Neural progenitor cell (in vitro differentiated cells): ENCODE results near the gene KLHDC8B. TPM values are rescaled to one million over a fixed set of nuclear protein-coding genes. Genes with fewer than 3 reads are reported as not detected.

ENCODE experiments used
- DNase-seq: peaks from one replicate; pipeline ENCODE4 v3.0.0-alpha.2; 2016; ENCODE audit warnings: low spot score
- H2AFZ ChIP-seq: fragments of 200-600 bp; sonication (generic); replicated peaks from 2 replicates; pipeline ENCODE4 v1.6.1; 2016; ENCODE audit warnings: antibody characterized with exemption
- H3F3A ChIP-seq: fragments of 200-600 bp; sonication (generic); 2 replicates; pipeline ENCODE4 v1.6.1; 2016; ENCODE audit warnings: antibody characterized with exemption, low read depth
- H3K27ac ChIP-seq: fragments of 200-600 bp; sonication (generic); 2 replicates; pipeline ENCODE4 v1.5.1; 2016; ENCODE audit warnings: mild to moderate bottlenecking
- H3K27me3 ChIP-seq: fragments of 200-600 bp; sonication (generic); 2 replicates; pipeline ENCODE4 v1.6.1; 2016; ENCODE audit warnings: mild to moderate bottlenecking, moderate library complexity
- H3K36me3 ChIP-seq: fragments of 200-600 bp; sonication (generic); 2 replicates; pipeline ENCODE4 v1.5.1; 2016
- H3K4me1 ChIP-seq: fragments of 200-600 bp; sonication (generic); 2 replicates; pipeline ENCODE4 v1.6.1; 2016; ENCODE audit warnings: mixed run types
- H3K4me2 ChIP-seq: fragments of 200-600 bp; sonication (generic); 2 replicates; pipeline ENCODE4 v1.6.1; 2016
- H3K4me3 ChIP-seq: fragments of 200-600 bp; sonication (generic); 2 replicates; pipeline ENCODE4 v1.5.1; 2016
- H3K79me2 ChIP-seq: fragments of 200-600 bp; sonication (generic); 2 replicates; pipeline ENCODE4 v1.6.1; 2016; ENCODE audit warnings: low read depth
- H3K9ac ChIP-seq: fragments of 200-600 bp; sonication (generic); 2 replicates; pipeline ENCODE4 v1.6.1; 2016
- H3K9me3 ChIP-seq: fragments of 200-600 bp; sonication (generic); 2 replicates; pipeline ENCODE4 v1.5.1; 2016; ENCODE audit warnings: low read depth
- H4K20me1 ChIP-seq: fragments of 200-600 bp; sonication (generic); 2 replicates; pipeline ENCODE4 v1.6.1; 2016; ENCODE audit warnings: low read depth
- H3K27ac Mint-ChIP-seq: 3 replicates; pipeline ENCODE4 v1.8.0; 2021; ENCODE audit warnings: mixed read lengths
- H3K27me3 Mint-ChIP-seq: 2 replicates; pipeline ENCODE4 v1.8.0; 2022; ENCODE audit warnings: low read depth, mild to moderate bottlenecking, inconsistent platforms, moderate library complexity, mixed read lengths; ENCODE audit not compliant: insufficient read depth
- H3K36me3 Mint-ChIP-seq: 3 replicates; pipeline ENCODE4 v1.8.0; 2021; ENCODE audit warnings: mixed read lengths
- H3K4me1 Mint-ChIP-seq: 3 replicates; pipeline ENCODE4 v1.8.0; 2021; ENCODE audit warnings: mixed read lengths
- H3K4me3 Mint-ChIP-seq: 3 replicates; pipeline ENCODE4 v1.8.0; 2021; ENCODE audit warnings: mild to moderate bottlenecking, moderate library complexity, mixed read lengths
- H3K9me3 Mint-ChIP-seq: 3 replicates; pipeline ENCODE4 v1.8.0; 2020; ENCODE audit warnings: mixed read lengths
- EZH2 ChIP-seq: fragments of 200-600 bp; sonication (generic); IDR thresholded peaks from 2 replicates; pipeline ENCODE4 v1.6.1; 2017; ENCODE audit warnings: antibody characterized with exemption, mild to moderate bottlenecking, moderate library complexity
- EZH2phosphoT487 ChIP-seq: fragments of 200-600 bp; sonication (generic); IDR thresholded peaks from 2 replicates; pipeline ENCODE4 v1.6.1; 2017; ENCODE audit warnings: antibody characterized with exemption
- total RNA-seq: library from RNA; depleted of rRNA; stranded (reverse); fragments of >200 nt; gene quantifications from 2 replicates; pipeline ENCODE4 v1.2.3, GENCODE V29; 2015; ENCODE audit warnings: low replicate concordance
- TF ChIP-seq, protein P1 (sequence below): fragments of 200-600 bp; sonication (generic); IDR thresholded peaks from 2 replicates; pipeline ENCODE4 v1.5.1; 2017; ENCODE audit warnings: antibody characterized with exemption, mild to moderate bottlenecking

Gene KLHDC8B
- total RNA-seq, 1 donor from 2014 or later = 14.8 TPM

- TF ChIP-seq EZH2phosphoT487 = no peak
- TF ChIP-seq, protein P1, sequence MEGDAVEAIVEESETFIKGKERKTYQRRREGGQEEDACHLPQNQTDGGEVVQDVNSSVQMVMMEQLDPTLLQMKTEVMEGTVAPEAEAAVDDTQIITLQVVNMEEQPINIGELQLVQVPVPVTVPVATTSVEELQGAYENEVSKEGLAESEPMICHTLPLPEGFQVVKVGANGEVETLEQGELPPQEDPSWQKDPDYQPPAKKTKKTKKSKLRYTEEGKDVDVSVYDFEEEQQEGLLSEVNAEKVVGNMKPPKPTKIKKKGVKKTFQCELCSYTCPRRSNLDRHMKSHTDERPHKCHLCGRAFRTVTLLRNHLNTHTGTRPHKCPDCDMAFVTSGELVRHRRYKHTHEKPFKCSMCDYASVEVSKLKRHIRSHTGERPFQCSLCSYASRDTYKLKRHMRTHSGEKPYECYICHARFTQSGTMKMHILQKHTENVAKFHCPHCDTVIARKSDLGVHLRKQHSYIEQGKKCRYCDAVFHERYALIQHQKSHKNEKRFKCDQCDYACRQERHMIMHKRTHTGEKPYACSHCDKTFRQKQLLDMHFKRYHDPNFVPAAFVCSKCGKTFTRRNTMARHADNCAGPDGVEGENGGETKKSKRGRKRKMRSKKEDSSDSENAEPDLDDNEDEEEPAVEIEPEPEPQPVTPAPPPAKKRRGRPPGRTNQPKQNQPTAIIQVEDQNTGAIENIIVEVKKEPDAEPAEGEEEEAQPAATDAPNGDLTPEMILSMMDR = no peak
- no peak for TF ChIP-seq EZH2
- DNase-seq = no peak
- Mint-ChIP-seq H3K36me3 (peaks cover 34% of the 10 kb centered on the region), H3K27ac (peak overlapping the region; percentile 76), H3K4me1 (peaks cover 63% of the 10 kb centered on the region), H3K27me3 (peaks cover 6% of the 10 kb centered on the region), H3K4me3 (no peak overlapping the region), H3K9me3 (no peaks in the 10 kb centered on the region)
- no peak overlapping the region for H2AFZ ChIP-seq
- H3K27me3 ChIP-seq = no peaks in the 10 kb centered on the region
- H3K4me3 ChIP-seq = no peak overlapping the region
- H4K20me1 ChIP-seq = peaks cover 8% of the 10 kb centered on the region
- H3K9ac ChIP-seq = no peak overlapping the region
- no peaks in the 10 kb centered on the region for H3K9me3 ChIP-seq
- no peak overlapping the region for H3K27ac ChIP-seq
- no peaks in the 10 kb centered on the region for H3K36me3 ChIP-seq
- peaks cover 30% of the 10 kb centered on the region for H3K4me1 ChIP-seq
- H3F3A ChIP-seq = peaks cover 16% of the 10 kb centered on the region
- H3K79me2 ChIP-seq = peaks cover 27% of the 10 kb centered on the region
- no peak overlapping the region for H3K4me2 ChIP-seq
These were observed 5.7 kb downstream of the KLHDC8B start for GRCh38 chr3:49177073-49177472.

DNA sequence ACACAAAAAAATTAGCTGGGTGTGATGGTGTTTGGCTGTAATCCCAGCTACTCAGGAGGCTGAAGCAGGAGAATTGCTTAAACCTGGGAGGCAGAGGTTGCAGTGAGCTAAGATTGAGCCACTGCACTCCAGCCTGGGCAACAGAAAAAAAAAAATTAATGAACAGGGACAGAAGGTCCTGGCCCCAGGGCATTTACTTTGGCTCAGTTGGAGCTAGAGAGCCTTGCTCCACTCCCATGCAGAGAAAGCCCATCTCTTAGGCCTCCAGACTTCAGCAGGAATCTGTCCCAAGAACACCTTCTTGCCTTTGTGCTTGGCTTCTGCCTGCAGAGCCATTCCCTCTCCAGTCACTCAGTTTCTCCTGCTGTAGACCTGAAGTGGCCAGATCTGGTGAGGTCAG lies 8.7 kb downstream of the KLHDC8B start:
- H3K4me3 ChIP-seq = no peak overlapping the region
- H2AFZ ChIP-seq = no peak overlapping the region
- peak overlapping the region; percentile 76 for H3K27ac Mint-ChIP-seq
- H3K79me2 ChIP-seq = peaks cover 2% of the 10 kb centered on the region
- no peak for DNase-seq
- H3K9me3 ChIP-seq = no peaks in the 10 kb centered on the region
- peaks cover 31% of the 10 kb centered on the region for H3K36me3 Mint-ChIP-seq
- no peak overlapping the region for H3K4me3 Mint-ChIP-seq
- no peaks in the 10 kb centered on the region for H4K20me1 ChIP-seq
- no peaks in the 10 kb centered on the region for H3K4me1 ChIP-seq
- peaks cover 36% of the 10 kb centered on the region for H3K4me1 Mint-ChIP-seq
- H3K4me2 ChIP-seq = no peak overlapping the region
- no peaks in the 10 kb centered on the region for H3K27me3 ChIP-seq
- TF ChIP-seq EZH2 (no peak), EZH2phosphoT487 (no peak)
- TF ChIP-seq, protein P1 = no peak
- no peak overlapping the region for H3K27ac ChIP-seq
- H3F3A ChIP-seq = no peaks in the 10 kb centered on the region
- no peak overlapping the region for H3K9ac ChIP-seq
- peaks cover 3% of the 10 kb centered on the region for H3K27me3 Mint-ChIP-seq
- no peaks in the 10 kb centered on the region for H3K36me3 ChIP-seq
- H3K9me3 Mint-ChIP-seq = no peaks in the 10 kb centered on the region

GRCh38 chr3:49181351-49181750 lies 10.0 kb downstream of the KLHDC8B start:
- H3K27me3 ChIP-seq = no peaks in the 10 kb centered on the region
- H3K4me1 ChIP-seq = no peaks in the 10 kb centered on the region
- no peak overlapping the region for H3K4me3 ChIP-seq
- no peaks in the 10 kb centered on the region for H3K36me3 ChIP-seq
- no peak overlapping the region for H2AFZ ChIP-seq
- TF ChIP-seq EZH2 (no peak), EZH2phosphoT487 (no peak)
- TF ChIP-seq, protein P1 = no peak
- Mint-ChIP-seq H3K4me1 (peaks cover 27% of the 10 kb centered on the region), H3K9me3 (no peaks in the 10 kb centered on the region), H3K36me3 (peaks cover 25% of the 10 kb centered on the region), H3K4me3 (peak overlapping the region; percentile 13), H3K27me3 (peaks cover 3% of the 10 kb centered on the region), H3K27ac (peak overlapping the region; percentile 31)
- H3F3A ChIP-seq = no peaks in the 10 kb centered on the region
- no peaks in the 10 kb centered on the region for H4K20me1 ChIP-seq
- no peaks in the 10 kb centered on the region for H3K9me3 ChIP-seq
- no peaks in the 10 kb centered on the region for H3K79me2 ChIP-seq
- no peak overlapping the region for H3K9ac ChIP-seq
- no peak overlapping the region for H3K4me2 ChIP-seq
- no peak overlapping the region for H3K27ac ChIP-seq
- DNase-seq = no peak
